Neural progenitor cell (in vitro differentiated cells): ENCODE results near the gene PLA2G4B.

Experiments used
- CTCF ChIP-seq: fragments of 200-600 bp; sonication (generic); IDR thresholded peaks from 2 replicates; pipeline ENCODE4 v1.5.1; 2017; ENCODE audit warnings: antibody characterized with exemption, mild to moderate bottlenecking
- EZH2 ChIP-seq: fragments of 200-600 bp; sonication (generic); IDR thresholded peaks from 2 replicates; pipeline ENCODE4 v1.6.1; 2017; ENCODE audit warnings: antibody characterized with exemption, mild to moderate bottlenecking, moderate library complexity
- EZH2phosphoT487 ChIP-seq: fragments of 200-600 bp; sonication (generic); IDR thresholded peaks from 2 replicates; pipeline ENCODE4 v1.6.1; 2017; ENCODE audit warnings: antibody characterized with exemption

DNA sequence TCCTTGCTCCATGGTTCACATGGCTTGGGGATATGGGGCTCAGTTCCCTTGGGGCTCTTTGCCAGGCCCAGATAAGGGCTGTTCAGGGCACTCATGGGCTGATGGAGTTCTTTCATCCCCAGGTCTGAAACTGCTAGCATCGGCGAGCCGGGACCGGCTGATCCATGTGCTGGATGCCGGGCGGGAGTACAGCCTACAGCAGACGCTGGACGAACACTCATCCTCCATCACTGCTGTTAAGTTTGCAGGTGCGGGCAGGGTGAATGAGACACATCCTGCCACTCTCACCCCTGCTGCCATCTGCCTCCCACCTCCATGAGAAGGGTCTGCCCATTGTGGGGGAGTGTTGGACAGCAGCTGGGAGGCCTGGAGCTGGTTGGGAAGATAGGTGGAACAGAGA lies 21.9 kb upstream of the PLA2G4B start:
- TF ChIP-seq EZH2 (no peak), CTCF (no peak), EZH2phosphoT487 (no peak)
